Endothelial cell of umbilical vein (primary cell): Measurements from ENCODE around the gene RAI1. TPM values are rescaled to one million over a fixed set of nuclear protein-coding genes. Genes with fewer than 3 reads are reported as not detected.

Source experiments
- BruUV-seq: library from RNA; stranded (reverse); fragments of 400-500 nt; replicated peaks from 2 replicates; lab custom pipeline; 2021; lab: Mats Ljungman, UMichigan
- CTCF ChIA-PET: fragments of 300-600, 350-600 bp; sonication (Branson Sonifier 250); formaldehyde crosslinking; loops from one replicate; lab custom pipeline; 2021; ENCODE audit warnings: antibody characterized with exemption, inconsistent platforms; lab: Charles Lee
- POLR2A ChIA-PET: fragments of 300-600, 350-600 bp; sonication (Branson Sonifier 250); formaldehyde crosslinking; loops from one replicate; lab custom pipeline; 2021; ENCODE audit warnings: antibody characterized with exemption, inconsistent platforms; lab: Charles Lee
- DNase-seq: peaks from one replicate; pipeline ENCODE4 v3.0.0-alpha.2; 2011; ENCODE audit warnings: low read depth, low spot score
- FAIRE-seq: peaks from 2 replicates; lab custom pipeline; 2011; peaks lifted over from hg19 to GRCh38; lab: Jason Lieb, UNC
- H2AFZ ChIP-seq: 2 replicates; pipeline ENCODE4 v1.6.0; 2012; ENCODE audit warnings: low read depth, low read length, control low read depth, inconsistent platforms
- H3K27ac ChIP-seq: 2 replicates; pipeline ENCODE4 v1.5.1; 2011; ENCODE audit warnings: low read depth, mild to moderate bottlenecking, control low read depth, low read length, moderate library complexity; ENCODE audit not compliant: insufficient read depth
- H3K27me3 ChIP-seq, 2 experiments: 2 replicates each; pipeline versions ENCODE4 v1.6.0 to v1.6.1; 2011; ENCODE audit warnings: low read length in 2 of 2, mixed read lengths in 1 of 2; ENCODE audit not compliant: control insufficient read depth in 2 of 2, insufficient read depth in 2 of 2
- H3K36me3 ChIP-seq, 2 experiments: 2 replicates in 1 of 2; 3 replicates in 1 of 2; pipeline ENCODE4 v1.5.1; 2011; ENCODE audit warnings: low read length in 2 of 2, mild to moderate bottlenecking in 1 of 2, moderate library complexity in 1 of 2; ENCODE audit not compliant: control insufficient read depth in 2 of 2, insufficient read depth in 2 of 2; ENCODE audit errors: extremely low read depth in 1 of 2
- H3K4me1 ChIP-seq: 3 replicates; pipeline ENCODE4 v1.5.1; 2011; ENCODE audit warnings: mild to moderate bottlenecking, low read length; ENCODE audit not compliant: control insufficient read depth, insufficient read depth; ENCODE audit errors: extremely low read depth
- H3K4me2 ChIP-seq: 2 replicates; pipeline ENCODE4 v1.6.1; 2011; ENCODE audit warnings: low read length, control low read depth, mixed read lengths; ENCODE audit not compliant: insufficient read depth
- H3K4me3 ChIP-seq, 3 experiments: fragments of 200-600 bp in 1 of 3; sonication (generic), shearing (Covaris generic) in 1 of 3; replicated peaks in 1 of 3; 2 replicates each; pipeline ENCODE4 v1.5.1; 2011 to 2016; ENCODE audit warnings: control low read depth in 3 of 3, low read length in 3 of 3, mild to moderate bottlenecking in 2 of 3, inconsistent platforms in 1 of 3, low read depth in 1 of 3, moderate library complexity in 1 of 3; ENCODE audit not compliant: insufficient read depth in 1 of 3
- H3K79me2 ChIP-seq: 2 replicates; pipeline ENCODE4 v1.6.0; 2012; ENCODE audit warnings: low read length, inconsistent platforms; ENCODE audit not compliant: control insufficient read depth, insufficient read depth
- H3K9ac ChIP-seq: replicated peaks from 2 replicates; pipeline ENCODE3; 2011; ENCODE audit warnings: low read length, control low read depth; ENCODE audit not compliant: insufficient read depth; ENCODE audit errors: extremely low read depth
- H3K9me1 ChIP-seq: replicated peaks from 3 replicates; pipeline ENCODE4 v1.6.0; 2011; ENCODE audit warnings: mild to moderate bottlenecking, low read length; ENCODE audit not compliant: control insufficient read depth, insufficient read depth; ENCODE audit errors: extremely low read depth
- H3K9me3 ChIP-seq: replicated peaks from 2 replicates; pipeline ENCODE4 v1.5.1; 2012; ENCODE audit warnings: low read length, inconsistent platforms; ENCODE audit not compliant: control insufficient read depth, insufficient read depth
- H4K20me1 ChIP-seq: replicated peaks from 2 replicates; pipeline ENCODE3; 2011; ENCODE audit warnings: mild to moderate bottlenecking, low read length; ENCODE audit not compliant: control insufficient read depth, insufficient read depth; ENCODE audit errors: extremely low read depth
- CTCF ChIP-seq, 2 donors: IDR thresholded peaks; 1 replicate in 1 of 2; 2 replicates in 1 of 2; pipeline ENCODE4 v1.5.1; 2011; ENCODE audit warnings: low read length in 2 of 2, mild to moderate bottlenecking in 2 of 2, moderate library complexity in 2 of 2, control low read depth in 1 of 2, inconsistent platforms in 1 of 2, low read depth in 1 of 2; ENCODE audit not compliant: insufficient read depth in 1 of 2; ENCODE audit errors: extremely low read depth in 1 of 2
- EZH2 ChIP-seq: IDR thresholded peaks from 2 replicates; pipeline ENCODE4 v1.6.1; 2012; ENCODE audit warnings: borderline replicate concordance, low read depth, mild to moderate bottlenecking, moderate library complexity, low read length, inconsistent platforms; ENCODE audit not compliant: severe bottlenecking
- FOS ChIP-seq: IDR thresholded peaks from 2 replicates; pipeline ENCODE4 v1.6.1; 2011; ENCODE audit warnings: mild to moderate bottlenecking, low read length, moderate library complexity, borderline replicate concordance; ENCODE audit not compliant: insufficient read depth
- GATA2 ChIP-seq: IDR thresholded peaks from 2 replicates; pipeline ENCODE4 v1.7.0; 2011; ENCODE audit warnings: low read depth, mild to moderate bottlenecking, moderate library complexity, mixed read lengths, low read length; ENCODE audit not compliant: insufficient read length, insufficient read depth
- JUN ChIP-seq: IDR thresholded peaks from 2 replicates; pipeline ENCODE4 v1.6.1; 2011; ENCODE audit warnings: borderline replicate concordance, low read depth; ENCODE audit not compliant: insufficient read length, insufficient read depth
- MYC ChIP-seq: IDR thresholded peaks from one replicate; pipeline ENCODE4 v1.6.1; 2011; ENCODE audit warnings: mild to moderate bottlenecking, low read depth, low read length
- POLR2A ChIP-seq: IDR thresholded peaks from 2 replicates; pipeline ENCODE4 v1.6.1; 2012; ENCODE audit warnings: low read depth, mild to moderate bottlenecking, control low read depth, low read length
- POLR2AphosphoS5 ChIP-seq: IDR thresholded peaks from 2 replicates; pipeline ENCODE4 v1.6.1; 2012; ENCODE audit warnings: low read depth, mild to moderate bottlenecking, control low read depth, low read length, moderate library complexity; ENCODE audit not compliant: insufficient read depth
- dilution Hi-C: fragments of 300-500 bp; cut with MboI; formaldehyde crosslinking; loops from one replicate; pipeline ENCODE4 v1.15.0; 2019; ENCODE audit warnings: low sequenced_read_pairs; ENCODE audit not compliant: extremely low pct_ligation_motif_present
- intact Hi-C: fragments of 100-400 bp; cut with micrococcal nuclease; formaldehyde crosslinking; loops from one replicate; pipeline ENCODE4 v1.10.0; 2022
- polyA plus RNA-seq, 4 experiments: library from polyadenylated mRNA; depleted of rRNA in 3 of 4; stranded (reverse) in 3 of 4; unstranded in 1 of 4; fragments of >200 nt; gene quantifications; 2 replicates each; pipeline versions ENCODE4 v1.2.1 to v1.2.3, GENCODE V29; 2011 to 2012; ENCODE audit warnings: missing spikeins in 1 of 4
- total RNA-seq: library from RNA; stranded (reverse); gene quantifications from 2 replicates; pipeline ENCODE4 v1.2.3, GENCODE V29; 2021
- TF ChIP-seq, protein P1 (sequence below): IDR thresholded peaks from 2 replicates; pipeline ENCODE4 v1.6.1; 2011; ENCODE audit not compliant: insufficient read depth, insufficient read length

RAI1 gene
- total and polyA plus RNA-seq, 2 donors (not counting 3 experiments of a cell fraction or from before 2014, with no cell fraction given) = 7.8 to 43.3 TPM

DNA sequence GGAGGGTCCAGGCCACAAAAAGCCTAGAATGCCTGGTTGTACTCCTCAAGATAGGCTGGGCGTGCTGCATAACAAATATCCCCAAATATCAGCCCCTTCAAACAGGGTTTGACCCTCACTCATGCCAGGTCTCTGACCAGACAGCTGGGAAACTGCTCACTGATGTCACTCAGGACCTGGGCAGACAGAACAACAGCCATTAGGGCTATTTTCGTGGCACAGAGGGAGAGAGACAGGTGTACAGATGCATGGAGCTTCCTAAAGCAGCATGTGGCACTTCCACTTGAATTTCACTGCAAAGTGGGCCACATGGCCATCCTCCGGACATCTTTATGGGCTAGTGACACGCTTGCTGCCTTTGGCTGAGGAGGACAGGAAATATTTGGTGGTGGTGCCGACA lies 82.5 kb downstream of the RAI1 start:
- Histone ChIP-seq H3K9ac (no peak overlapping the region), H3K9me3 (no peaks in the 10 kb centered on the region), H3K27me3 (no peaks in the 10 kb centered on the region), H3K36me3 (peaks cover 0 to 6% of the 10 kb centered on the region in 2 experiments), H3K27ac (no peak overlapping the region), H3K4me2 (no peak overlapping the region), H3K79me2 (peaks cover 7% of the 10 kb centered on the region), H3K4me3 (no peak overlapping the region), H3K4me1 (no peaks in the 10 kb centered on the region), H3K9me1 (no peaks in the 10 kb centered on the region), H2AFZ (no peak overlapping the region), H4K20me1 (no peaks in the 10 kb centered on the region)
- ChIA-PET POLR2A (no interaction called here), CTCF (interaction anchor here (3.2 kb wide), 1 partner anchor 10 kb away, joined by 15 read pairs; no protein-coding TSS in a partner anchor)
- no TSS peak for BruUV-seq
- DNase-seq (no peak), FAIRE-seq (no peak)
- intact Hi-C loops = no loop called here
- dilution Hi-C loops = no loop called here
- TF ChIP-seq POLR2AphosphoS5 = no peak
- no peak for TF ChIP-seq FOS
- TF ChIP-seq EZH2 = no peak
- TF ChIP-seq, protein P1, sequence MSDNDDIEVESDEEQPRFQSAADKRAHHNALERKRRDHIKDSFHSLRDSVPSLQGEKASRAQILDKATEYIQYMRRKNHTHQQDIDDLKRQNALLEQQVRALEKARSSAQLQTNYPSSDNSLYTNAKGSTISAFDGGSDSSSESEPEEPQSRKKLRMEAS = no peak
- TF ChIP-seq CTCF (IDR thresholded peaks at IDR 0.05; ENCODE audit: extremely low read depth in 1 of 2, insufficient read depth in 1 of 2, low read depth in 1 of 2, low read length in 2 of 2) = no peak
- TF ChIP-seq MYC = no peak
- TF ChIP-seq POLR2A = no peak
- no peak for TF ChIP-seq GATA2
- no peak for TF ChIP-seq JUN
